Measurements from ENCODE around the gene PRKAG1. TPM values are rescaled to one million over a fixed set of nuclear protein-coding genes. Genes with fewer than 3 reads are reported as not detected.

PRKAG1 gene
- total RNA-seq, 2 donors from 2014 or later = 27.6 to 38.1 TPM

- Histone ChIP-seq H3K9me3 (ENCODE audit: control insufficient read depth, low read length) (no peaks in the 10 kb centered on the region), H3K27ac (ENCODE audit: low read depth, low read length) (no peak overlapping the region), H3K36me3 (ENCODE audit: control insufficient read depth, insufficient read depth, low read length) (no peaks in the 10 kb centered on the region), H3K4me1 (ENCODE audit: control insufficient read depth, insufficient read depth, low read length) (peaks cover 8% of the 10 kb centered on the region), H3K27me3 (ENCODE audit: control insufficient read depth, insufficient read depth, low read length, poor library complexity, severe bottlenecking) (peaks cover 98% of the 10 kb centered on the region), H3K4me3 (ENCODE audit: low read length) (peak overlapping the region; percentile 71), H3K9ac (ENCODE audit: extremely low read depth, low read length, poor library complexity, severe bottlenecking) (no peak overlapping the region)
- Mint-ChIP-seq H3K27me3 (ENCODE audit: insufficient read depth) (peaks cover 97% of the 10 kb centered on the region), H3K27ac (no peak overlapping the region), H3K4me3 (peak overlapping the region; percentile 49), H3K4me1 (peaks cover 23% of the 10 kb centered on the region), H3K9me3 (no peaks in the 10 kb centered on the region), H3K36me3 (ENCODE audit: low read depth) (no peaks in the 10 kb centered on the region)
- WGBS, 2 experiments (ENCODE audit: insufficient coverage in 1 of 2, insufficient read length in 1 of 2) = 13 to 17% methylated on average over 3 to 13 of the region's 13 CpGs
- TF ChIP-seq CTCF (conservative IDR thresholded peaks at IDR 0.05) = no peak
- DNase-seq = peak; percentile 66
These were observed 36.8 kb downstream of the PRKAG1 start for GRCh38 chr12:48981757-48982157.

- Mint-ChIP-seq H3K36me3 (ENCODE audit: low read depth) (no peaks in the 10 kb centered on the region), H3K9me3 (no peaks in the 10 kb centered on the region), H3K27me3 (ENCODE audit: insufficient read depth) (peaks cover 99% of the 10 kb centered on the region), H3K27ac (no peak overlapping the region), H3K4me3 (peak overlapping the region; percentile 49), H3K4me1 (peaks cover 22% of the 10 kb centered on the region)
- Histone ChIP-seq H3K9ac (ENCODE audit: extremely low read depth, low read length, poor library complexity, severe bottlenecking) (no peak overlapping the region), H3K9me3 (ENCODE audit: control insufficient read depth, low read length) (no peaks in the 10 kb centered on the region), H3K4me3 (ENCODE audit: low read length) (peak overlapping the region; percentile 71), H3K4me1 (ENCODE audit: control insufficient read depth, insufficient read depth, low read length) (peaks cover 8% of the 10 kb centered on the region), H3K36me3 (ENCODE audit: control insufficient read depth, insufficient read depth, low read length) (no peaks in the 10 kb centered on the region), H3K27ac (ENCODE audit: low read depth, low read length) (no peak overlapping the region), H3K27me3 (ENCODE audit: control insufficient read depth, insufficient read depth, low read length, poor library complexity, severe bottlenecking) (peaks cover 99% of the 10 kb centered on the region)
- peak; percentile 91 for DNase-seq
- WGBS, 2 experiments (ENCODE audit: insufficient coverage in 1 of 2, insufficient read length in 1 of 2) = 5 to 6% methylated on average over 53 to 91 of the region's 91 CpGs
- TF ChIP-seq CTCF (conservative IDR thresholded peaks at IDR 0.05) = peak; percentile 61
These were observed 37.4 kb downstream of the PRKAG1 start for GRCh38 chr12:48980953-48981756.

- WGBS, 2 experiments (ENCODE audit: insufficient coverage in 1 of 2, insufficient read length in 1 of 2) = 2 to 3% methylated on average over 33 to 46 of the region's 46 CpGs
- Histone ChIP-seq H3K4me3 (ENCODE audit: low read length) (peak overlapping the region; percentile 71), H3K9ac (ENCODE audit: extremely low read depth, low read length, poor library complexity, severe bottlenecking) (no peak overlapping the region), H3K4me1 (ENCODE audit: control insufficient read depth, insufficient read depth, low read length) (peaks cover 8% of the 10 kb centered on the region), H3K36me3 (ENCODE audit: control insufficient read depth, insufficient read depth, low read length) (no peaks in the 10 kb centered on the region), H3K27ac (ENCODE audit: low read depth, low read length) (no peak overlapping the region), H3K9me3 (ENCODE audit: control insufficient read depth, low read length) (no peaks in the 10 kb centered on the region), H3K27me3 (ENCODE audit: control insufficient read depth, insufficient read depth, low read length, poor library complexity, severe bottlenecking) (peaks cover 99% of the 10 kb centered on the region)
- Mint-ChIP-seq H3K4me1 (peaks cover 19% of the 10 kb centered on the region), H3K27me3 (ENCODE audit: insufficient read depth) (peaks cover 99% of the 10 kb centered on the region), H3K9me3 (no peaks in the 10 kb centered on the region), H3K4me3 (peak overlapping the region; percentile 49), H3K36me3 (ENCODE audit: low read depth) (no peaks in the 10 kb centered on the region), H3K27ac (no peak overlapping the region)
- DNase-seq = peak; percentile 94
- TF ChIP-seq CTCF (conservative IDR thresholded peaks at IDR 0.05) = peak; percentile 60
These were observed 38.1 kb downstream of the PRKAG1 start for GRCh38 chr12:48980389-48980952.
